Activated CD4-positive, alpha-beta T cell treated with anti-CD3 and anti-CD28 coated beads for 4 hours (primary cell): ENCODE measurements around the gene REG1B.

Experiments
- DNase-seq, 2 donors: peaks; one replicate each; pipeline ENCODE4 v3.0.0-alpha.2; 2020

The REG1B gene

GRCh38 chr2:79087785-79088364, at the start of gene REG1B:
TSS of gene REG1B (minus strand) at chr2:79087993. CDS start at chr2:79087612, 381 bp downstream.
- no peak for DNase-seq

- no peak for DNase-seq
These were observed 43.9 kb upstream of the REG1B start for GRCh38 chr2:79131687-79132086.

DNA sequence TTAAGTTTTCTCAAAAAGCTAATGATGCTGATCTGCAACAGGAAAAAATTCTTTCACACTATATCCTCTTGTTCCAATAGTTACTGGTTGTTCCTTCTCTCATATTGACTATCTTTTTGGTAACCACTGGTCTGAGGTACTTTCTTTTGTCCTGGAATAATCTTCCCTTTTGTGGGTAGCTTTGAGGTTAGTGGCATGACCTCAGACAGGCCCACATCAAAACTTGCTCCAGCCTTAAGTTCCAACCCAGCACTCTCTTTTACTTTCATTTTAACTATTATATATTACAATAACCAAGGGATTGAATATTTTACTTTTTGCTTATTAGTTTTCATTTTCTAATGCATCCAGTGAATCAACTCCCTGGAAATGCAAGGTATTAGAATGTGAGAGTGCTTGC, 42.0 kb upstream of the REG1B start:
- DNase-seq, result no peak

DNA sequence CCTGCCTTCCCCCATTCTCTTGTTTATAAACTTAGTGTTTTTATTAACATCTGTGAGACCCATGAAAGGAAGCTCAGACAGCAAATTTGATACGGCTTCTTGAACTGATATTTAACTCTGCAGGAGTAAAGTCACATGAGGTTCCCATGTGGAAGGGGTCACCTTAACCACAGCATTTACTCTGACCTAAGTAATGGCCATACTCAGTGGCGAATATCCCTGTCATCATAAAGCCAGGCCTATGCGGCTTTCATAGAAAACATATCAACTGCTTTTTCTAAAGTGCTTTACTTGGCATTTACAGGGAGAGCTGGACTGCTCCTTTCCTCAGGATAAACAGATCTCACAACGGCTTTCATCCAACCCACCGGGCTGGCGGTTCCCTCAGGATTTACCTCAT, 41.5 kb upstream of the REG1B start:
- no peak for DNase-seq

GRCh38 chr2:79128406-79128805, 40.6 kb upstream of the REG1B start:
- no peak for DNase-seq

DNA sequence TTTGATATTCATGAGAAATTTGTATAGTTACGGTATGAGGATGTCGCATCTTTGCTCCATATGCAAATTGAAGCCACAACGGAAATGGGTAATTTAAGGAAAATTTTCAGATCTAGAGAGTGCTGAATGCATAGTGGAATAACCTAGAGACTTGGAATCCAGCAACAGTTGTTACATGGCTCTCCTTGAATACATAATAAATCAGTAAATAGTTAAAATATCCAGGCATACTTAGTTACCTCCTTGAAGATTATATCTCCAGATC, 37.9 kb upstream of the REG1B start:
- no peak for DNase-seq

- no peak for DNase-seq
These were observed 37.3 kb upstream of the REG1B start for GRCh38 chr2:79124907-79125720.

DNA sequence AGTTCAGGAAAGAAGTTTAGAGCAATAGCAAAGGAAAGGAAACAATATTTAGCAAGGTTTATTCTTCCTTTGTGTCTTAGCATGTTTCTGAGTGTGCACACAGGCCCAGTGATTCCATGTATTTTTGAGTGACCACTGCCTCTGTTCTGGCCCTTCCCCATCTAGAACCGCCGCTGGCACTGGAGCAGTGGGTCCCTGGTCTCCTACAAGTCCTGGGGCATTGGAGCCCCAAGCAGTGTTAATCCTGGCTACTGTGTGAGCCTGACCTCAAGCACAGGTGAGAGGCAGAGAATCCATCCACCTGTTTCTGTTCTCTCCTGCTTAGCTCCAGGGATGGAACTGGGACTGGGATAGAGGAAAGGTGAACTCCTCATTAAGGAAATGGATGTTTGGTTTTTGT, 34.9 kb upstream of the REG1B start:
- no peak for DNase-seq

DNA sequence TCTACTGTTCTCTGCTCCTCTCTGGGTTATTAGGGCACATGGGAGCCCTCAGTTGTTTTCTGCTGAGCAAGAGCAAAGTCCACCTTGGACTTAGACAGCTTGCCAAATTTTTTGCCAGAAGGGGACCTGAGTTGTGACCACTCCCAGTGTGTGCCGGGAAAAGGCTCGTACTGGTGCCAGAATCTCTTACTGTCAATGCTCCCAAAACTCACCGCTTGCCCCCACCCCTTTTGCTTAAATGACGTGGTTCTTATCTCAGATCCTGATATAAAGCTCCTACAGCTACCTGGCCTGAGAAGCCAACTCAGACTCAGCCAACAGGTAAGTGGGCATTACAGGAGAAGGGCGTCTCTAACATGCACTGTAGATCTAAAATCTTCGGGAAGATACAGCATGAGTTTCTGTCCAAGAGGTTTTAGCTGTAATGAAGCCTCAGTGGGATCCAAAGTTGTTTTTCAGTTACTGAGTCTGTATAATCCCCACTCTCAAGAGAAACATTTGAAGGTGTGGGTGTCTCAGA, 32.5 kb upstream of the REG1B start, which contains the start of gene REG1A:
TSS of gene REG1A (plus strand) at position 295 of the 520 bp plus-strand sequence. CDS start 374 bp downstream, outside the sequence.
- no peak for DNase-seq

DNA sequence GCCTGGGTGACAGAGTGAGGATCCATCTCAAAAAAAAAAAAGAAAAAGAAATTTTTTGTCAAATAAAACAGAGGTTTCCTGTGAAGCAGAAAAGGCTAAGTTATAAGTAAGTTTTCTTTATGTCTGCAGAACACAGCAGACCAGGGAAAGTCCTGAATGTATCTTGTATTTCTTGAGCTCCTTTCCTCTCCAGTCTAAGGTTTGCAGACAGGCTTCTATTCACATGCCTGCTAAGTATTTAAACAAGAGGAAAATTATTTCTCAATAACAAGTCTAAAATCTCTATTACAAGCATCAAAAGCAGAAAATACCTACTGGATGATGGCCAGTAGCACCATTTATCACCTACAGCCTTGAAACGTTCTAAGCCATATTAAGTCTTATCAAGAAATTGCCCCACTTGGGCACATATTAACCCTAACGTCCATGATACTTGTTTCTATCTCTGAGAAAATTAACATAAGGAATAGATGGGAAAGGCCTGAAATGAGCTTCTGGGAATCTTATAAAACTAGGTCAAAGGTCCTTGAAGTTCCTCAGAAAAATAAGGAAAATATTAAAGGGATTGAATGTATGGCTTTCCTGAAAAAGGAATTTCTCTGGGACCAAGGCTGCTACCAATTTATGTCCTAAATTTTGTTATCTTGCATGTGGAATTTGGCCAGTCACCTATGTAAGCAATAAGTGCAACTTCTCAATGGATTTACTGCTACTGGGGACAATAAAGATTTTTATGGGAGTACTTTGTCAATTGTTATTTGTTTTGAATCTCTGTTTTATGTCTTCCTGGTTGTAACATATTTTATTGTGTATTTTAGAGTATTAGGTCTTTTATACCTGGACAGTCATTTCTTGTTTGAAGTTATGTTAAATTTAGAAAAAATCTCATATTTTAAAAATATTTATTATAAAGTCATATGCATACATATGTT, 29.5 kb upstream of the REG1B start:
- no peak for DNase-seq

- no peak for DNase-seq
These were observed 27.2 kb upstream of the REG1B start for GRCh38 chr2:79114797-79115494.

GRCh38 chr2:79112269-79112668, 24.5 kb upstream of the REG1B start:
- DNase-seq, result no peak

DNA sequence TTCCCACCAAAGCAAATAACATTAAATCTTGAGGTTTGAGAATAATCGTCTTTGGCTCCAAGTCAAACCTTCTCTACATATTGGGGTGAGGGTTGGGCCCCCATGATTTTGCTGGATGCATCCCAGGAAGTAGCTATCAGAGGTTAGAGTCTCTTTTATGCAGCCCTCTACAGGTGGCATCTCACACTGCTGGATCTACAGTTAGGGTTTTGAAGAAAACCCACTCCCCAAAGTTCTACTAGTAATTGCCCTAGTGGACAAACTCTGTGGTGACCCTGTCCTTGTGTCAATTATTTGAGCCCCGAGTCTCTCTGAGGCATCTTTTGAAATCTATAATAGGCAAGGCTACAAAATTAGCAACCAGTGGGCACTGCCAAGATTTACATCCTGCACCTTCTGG, 17.5 kb upstream of the REG1B start:
- no peak for DNase-seq

DNA sequence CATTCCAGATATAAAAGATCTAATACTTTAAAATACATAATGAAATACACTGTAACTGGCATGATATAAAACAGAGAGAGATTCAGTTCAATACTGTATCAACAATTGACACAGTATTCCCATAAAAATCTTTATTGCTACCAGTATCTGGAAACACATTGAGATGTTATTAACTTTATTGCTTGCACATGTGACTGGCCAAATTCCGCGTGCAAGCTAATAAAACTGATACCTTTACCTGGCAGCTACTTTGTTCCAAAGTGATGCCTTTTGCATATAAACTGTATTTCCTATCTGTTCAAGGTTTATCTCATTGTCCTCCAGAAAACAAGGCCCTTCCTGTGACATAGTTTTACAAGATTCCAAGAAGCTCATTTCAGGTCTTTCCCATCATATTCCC, 15.4 kb upstream of the REG1B start:
- no peak for DNase-seq

DNA sequence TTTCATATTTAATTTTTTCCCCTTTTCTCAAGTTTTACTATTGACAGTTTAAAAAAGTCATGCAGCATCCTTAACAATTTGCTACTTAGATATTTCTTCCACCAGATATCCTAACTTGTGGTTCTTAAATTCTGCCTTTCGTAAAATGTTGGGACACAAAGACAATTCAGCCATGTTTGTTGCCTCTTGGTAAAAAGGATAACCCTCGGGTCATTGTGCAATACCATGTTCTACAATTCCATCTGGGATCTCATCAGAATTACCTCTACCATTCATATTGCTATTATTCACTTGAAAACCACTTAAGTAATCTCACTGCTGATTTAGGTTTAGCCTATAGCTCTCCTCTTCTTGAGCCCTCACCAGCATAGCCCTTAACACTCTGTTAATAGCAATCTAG, 13.2 kb upstream of the REG1B start:
- no peak for DNase-seq

DNA sequence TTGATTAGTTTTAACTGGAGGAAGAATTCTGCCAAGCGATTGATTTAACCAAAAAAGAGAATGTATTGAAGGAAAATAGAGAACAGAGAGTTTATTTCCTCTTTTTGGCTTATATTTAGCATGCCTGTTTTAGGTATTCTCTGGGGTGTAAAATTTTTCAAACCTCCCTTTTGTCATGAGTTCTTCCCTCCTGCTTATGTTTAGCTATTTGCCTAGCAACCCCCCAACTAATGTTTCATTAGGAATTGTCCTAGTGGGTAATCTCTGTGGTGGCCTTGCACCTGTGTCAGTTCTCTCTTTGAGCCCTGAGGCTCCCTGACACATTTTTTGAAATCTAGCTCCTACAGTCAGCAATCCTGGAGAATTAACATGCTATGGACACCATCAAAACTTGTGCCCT, 12.5 kb upstream of the REG1B start:
- no peak for DNase-seq

- no peak for DNase-seq
These were observed 11.4 kb upstream of the REG1B start for GRCh38 chr2:79099140-79099686.

GRCh38 chr2:79097843-79098242, 10.1 kb upstream of the REG1B start:
- no peak for DNase-seq

DNA sequence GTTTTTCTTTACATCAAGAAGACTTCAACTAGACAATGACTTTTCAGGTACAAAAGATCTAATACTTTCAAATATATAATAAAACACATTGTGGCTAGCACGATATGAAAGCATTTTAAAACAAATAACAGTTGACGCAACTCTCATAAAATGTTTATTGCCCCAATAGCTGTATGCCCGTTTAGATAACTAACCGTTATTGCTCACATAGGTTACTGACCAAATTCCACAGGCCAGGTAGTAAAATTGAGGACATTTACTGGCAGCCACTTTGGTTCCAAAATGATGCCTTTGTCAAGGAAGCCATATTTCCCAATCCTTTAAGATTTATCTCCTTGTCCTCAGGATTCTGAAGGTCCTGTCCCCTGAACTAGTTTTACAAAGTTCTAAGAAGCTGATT, 2.9 kb upstream of the REG1B start:
- no peak for DNase-seq

- no peak for DNase-seq
These were observed 1.5 kb downstream of the REG1B start for GRCh38 chr2:79086255-79086654.

- DNase-seq, result no peak
These were observed 2.4 kb downstream of the REG1B start for GRCh38 chr2:79085382-79085781.

DNA sequence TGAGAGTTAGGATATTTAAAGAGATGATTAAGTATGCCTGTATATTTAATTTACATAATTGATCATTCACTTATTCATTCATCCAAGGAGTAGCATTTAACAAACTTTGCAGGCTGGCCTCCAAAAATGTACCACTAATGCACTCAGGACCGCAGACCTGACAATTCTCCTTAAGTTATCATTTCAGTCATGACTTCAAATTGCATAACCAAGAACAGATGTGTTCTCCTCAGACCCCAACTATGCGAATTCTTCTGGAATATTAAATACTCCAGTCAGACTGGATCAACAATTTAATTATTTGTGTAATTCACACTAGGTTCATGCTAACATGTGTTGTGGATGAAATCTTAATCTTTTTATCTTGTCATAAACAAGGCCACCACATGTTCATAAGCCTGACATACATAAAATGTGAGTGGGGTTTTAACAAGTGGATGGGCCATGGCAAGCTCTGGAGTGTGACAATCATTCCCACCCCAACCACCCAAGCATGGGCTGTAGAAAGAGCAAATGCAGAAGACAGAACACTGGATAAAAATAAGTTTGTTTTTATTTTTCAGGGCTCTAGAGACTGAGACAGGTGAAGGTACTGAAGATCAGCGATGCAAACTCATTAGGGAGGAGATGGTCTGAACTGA, 3.2 kb downstream of the REG1B start:
- DNase-seq, result no peak
